SH-SY5Y (cell line): ENCODE results near the gene ATF6.

Experiments
- GATA2 ChIP-seq: IDR thresholded peaks from 2 replicates; pipeline ENCODE4 v1.6.1; 2011; ENCODE audit warnings: mild to moderate bottlenecking, low read depth, low read length
- GATA3 ChIP-seq: IDR thresholded peaks from 2 replicates; pipeline ENCODE4 v1.6.1; 2011; ENCODE audit warnings: low read depth, mild to moderate bottlenecking, low read length, moderate library complexity

DNA sequence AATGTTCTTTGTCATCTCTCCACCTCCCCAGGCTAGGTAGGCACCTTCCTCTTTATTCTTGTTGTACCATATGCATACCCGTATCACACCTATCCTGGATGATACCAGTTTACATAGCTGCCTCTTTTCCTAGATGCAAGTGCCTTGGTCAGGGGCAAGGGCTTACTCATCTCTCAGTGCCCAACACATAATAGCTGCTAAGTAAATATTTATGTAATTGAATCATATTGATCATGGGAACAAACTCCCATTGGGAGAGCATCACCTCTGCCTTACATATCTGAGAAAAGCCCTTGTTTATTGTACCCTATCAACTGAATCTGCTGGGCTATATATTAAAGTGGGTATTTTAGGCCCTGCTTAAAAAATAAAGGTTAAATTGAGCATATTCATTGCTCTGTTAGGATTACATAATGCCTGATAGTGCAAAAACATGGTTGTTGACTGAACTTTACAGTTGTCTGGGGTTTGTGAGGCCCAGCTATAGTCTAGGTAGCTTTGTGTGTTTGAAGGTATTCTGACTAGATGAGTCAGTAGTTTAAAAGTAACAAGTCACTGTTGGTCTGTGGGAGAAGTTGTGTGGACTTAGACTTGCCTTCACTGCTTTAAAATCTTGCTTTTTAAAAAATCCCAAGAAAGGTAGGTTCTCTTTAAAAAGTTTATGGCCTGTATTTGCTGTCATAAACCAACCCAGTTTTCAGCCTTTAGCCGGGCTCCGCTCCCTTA is 174.9 kb downstream of the ATF6 start:
- TF ChIP-seq GATA2 (no peak), GATA3 (no peak)
